ENCODE measurements around the gene EXOC1.

EXOC1 gene

GRCh38 chr4:55868581-55869090 is 15.2 kb downstream of the EXOC1 start:
- Histone ChIP-seq H2AFZ (ENCODE audit: low read length) (no peak overlapping the region), H3K4me1 (ENCODE audit: insufficient read depth, low read length, severe bottlenecking) (no peaks in the 10 kb centered on the region), H4K20me1 (ENCODE audit: insufficient read depth, low read length) (no peaks in the 10 kb centered on the region), H3K9me3 (ENCODE audit: low read length) (no peaks in the 10 kb centered on the region), H3F3A (ENCODE audit: insufficient read depth, low read length) (no peaks in the 10 kb centered on the region), H3K4me2 (ENCODE audit: low read length) (no peak overlapping the region), H3K4me3 (ENCODE audit: low read depth, low read length, poor library complexity, severe bottlenecking) (no peak overlapping the region), H3K27ac (ENCODE audit: low read depth, low read length, poor library complexity, severe bottlenecking) (no peak overlapping the region), H3K9ac (ENCODE audit: low read length) (no peak overlapping the region), H3K36me3 (ENCODE audit: insufficient read depth, low read length) (peaks cover 60% of the 10 kb centered on the region), H3K9me2 (ENCODE audit: low read depth, low read length) (no peaks in the 10 kb centered on the region), H3K79me2 (ENCODE audit: insufficient read depth, low read length) (no peaks in the 10 kb centered on the region), H3K27me3 (ENCODE audit: insufficient read depth, low read length) (no peaks in the 10 kb centered on the region)
- no peak for TF ChIP-seq CTCF (IDR thresholded peaks at IDR 0.05; ENCODE audit: low read length)
- TF ChIP-seq EZH2 (IDR thresholded peaks at IDR 0.05; ENCODE audit: borderline replicate concordance, low read length), result no peak

- Histone ChIP-seq H3K4me1 (ENCODE audit: insufficient read depth, low read length, severe bottlenecking) (no peaks in the 10 kb centered on the region), H3F3A (ENCODE audit: insufficient read depth, low read length) (no peaks in the 10 kb centered on the region)
Observed at GRCh38 chr4:55871299-55871800, 17.9 kb downstream of the EXOC1 start.

GRCh38 chr4:55874831-55875230 is 21.4 kb downstream of the EXOC1 start:
- Histone ChIP-seq H3F3A (ENCODE audit: insufficient read depth, low read length) (no peaks in the 10 kb centered on the region), H3K4me3 (ENCODE audit: low read depth, low read length, poor library complexity, severe bottlenecking) (no peak overlapping the region), H3K9me2 (ENCODE audit: low read depth, low read length) (no peaks in the 10 kb centered on the region), H3K9me3 (ENCODE audit: low read length) (no peaks in the 10 kb centered on the region), H3K4me1 (ENCODE audit: insufficient read depth, low read length, severe bottlenecking) (no peaks in the 10 kb centered on the region), H2AFZ (ENCODE audit: low read length) (no peak overlapping the region), H3K36me3 (ENCODE audit: insufficient read depth, low read length) (peaks cover 44% of the 10 kb centered on the region), H3K27me3 (ENCODE audit: insufficient read depth, low read length) (no peaks in the 10 kb centered on the region), H4K20me1 (ENCODE audit: insufficient read depth, low read length) (no peaks in the 10 kb centered on the region), H3K9ac (ENCODE audit: low read length) (no peak overlapping the region), H3K4me2 (ENCODE audit: low read length) (no peak overlapping the region), H3K27ac (ENCODE audit: low read depth, low read length, poor library complexity, severe bottlenecking) (no peak overlapping the region), H3K79me2 (ENCODE audit: insufficient read depth, low read length) (no peaks in the 10 kb centered on the region)
- TF ChIP-seq EZH2 (IDR thresholded peaks at IDR 0.05; ENCODE audit: borderline replicate concordance, low read length) (no peak), CTCF (IDR thresholded peaks at IDR 0.05; ENCODE audit: low read length) (no peak)

More at GRCh38 chr4:55871299-55871800, 17.9 kb downstream of the EXOC1 start:
- Histone ChIP-seq H3K9me3 (ENCODE audit: low read length) (no peaks in the 10 kb centered on the region), H3K4me2 (ENCODE audit: low read length) (no peak overlapping the region), H3K4me3 (ENCODE audit: low read depth, low read length, poor library complexity, severe bottlenecking) (no peak overlapping the region), H3K9ac (ENCODE audit: low read length) (no peak overlapping the region), H3K36me3 (ENCODE audit: insufficient read depth, low read length) (peaks cover 54% of the 10 kb centered on the region), H3K79me2 (ENCODE audit: insufficient read depth, low read length) (no peaks in the 10 kb centered on the region), H2AFZ (ENCODE audit: low read length) (no peak overlapping the region), H3K27ac (ENCODE audit: low read depth, low read length, poor library complexity, severe bottlenecking) (no peak overlapping the region), H3K9me2 (ENCODE audit: low read depth, low read length) (no peaks in the 10 kb centered on the region), H3K27me3 (ENCODE audit: insufficient read depth, low read length) (no peaks in the 10 kb centered on the region), H4K20me1 (ENCODE audit: insufficient read depth, low read length) (no peaks in the 10 kb centered on the region)
- no peak for TF ChIP-seq EZH2 (IDR thresholded peaks at IDR 0.05; ENCODE audit: borderline replicate concordance, low read length)
- TF ChIP-seq CTCF (IDR thresholded peaks at IDR 0.05; ENCODE audit: low read length), result no peak

All from OCI-LY1 (cell line).